PC-9 (cell line): ENCODE measurements around the gene ATP2C1.

Source experiments
- EZH2 ChIP-seq: fragments of 200-600 bp; sonication (generic); IDR thresholded peaks from 2 replicates; pipeline ENCODE4 v1.8.0; 2017; ENCODE audit warnings: antibody characterized with exemption, low read depth
- TF ChIP-seq, protein P1 (sequence below): fragments of 200-600 bp; sonication (generic); conservative IDR thresholded peaks from 2 replicates; pipeline ENCODE4 v1.6.1; 2017; ENCODE audit warnings: mixed run types, antibody characterized with exemption, mild to moderate bottlenecking, moderate library complexity

DNA sequence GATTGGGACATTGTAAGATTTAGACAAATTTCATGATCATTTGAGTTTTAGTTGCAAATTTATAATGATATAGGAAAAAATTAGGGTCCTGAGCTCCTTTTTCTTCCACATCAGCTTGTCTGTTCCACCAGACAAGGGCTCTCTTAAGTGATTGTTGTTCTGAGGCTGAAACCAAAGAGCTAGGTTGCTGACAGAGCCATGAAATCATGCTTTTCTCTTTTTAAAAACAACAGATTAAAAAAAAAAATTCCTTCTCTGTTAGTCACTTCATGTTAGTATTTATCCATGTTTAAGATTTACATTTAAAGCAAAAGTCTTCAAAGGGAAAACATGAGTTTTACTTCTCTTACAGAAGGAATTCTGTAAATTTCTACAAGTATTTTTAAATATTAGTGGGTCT lies 56.8 kb downstream of the ATP2C1 start:
- TF ChIP-seq, protein P1, sequence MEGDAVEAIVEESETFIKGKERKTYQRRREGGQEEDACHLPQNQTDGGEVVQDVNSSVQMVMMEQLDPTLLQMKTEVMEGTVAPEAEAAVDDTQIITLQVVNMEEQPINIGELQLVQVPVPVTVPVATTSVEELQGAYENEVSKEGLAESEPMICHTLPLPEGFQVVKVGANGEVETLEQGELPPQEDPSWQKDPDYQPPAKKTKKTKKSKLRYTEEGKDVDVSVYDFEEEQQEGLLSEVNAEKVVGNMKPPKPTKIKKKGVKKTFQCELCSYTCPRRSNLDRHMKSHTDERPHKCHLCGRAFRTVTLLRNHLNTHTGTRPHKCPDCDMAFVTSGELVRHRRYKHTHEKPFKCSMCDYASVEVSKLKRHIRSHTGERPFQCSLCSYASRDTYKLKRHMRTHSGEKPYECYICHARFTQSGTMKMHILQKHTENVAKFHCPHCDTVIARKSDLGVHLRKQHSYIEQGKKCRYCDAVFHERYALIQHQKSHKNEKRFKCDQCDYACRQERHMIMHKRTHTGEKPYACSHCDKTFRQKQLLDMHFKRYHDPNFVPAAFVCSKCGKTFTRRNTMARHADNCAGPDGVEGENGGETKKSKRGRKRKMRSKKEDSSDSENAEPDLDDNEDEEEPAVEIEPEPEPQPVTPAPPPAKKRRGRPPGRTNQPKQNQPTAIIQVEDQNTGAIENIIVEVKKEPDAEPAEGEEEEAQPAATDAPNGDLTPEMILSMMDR, result no peak
- no peak for TF ChIP-seq EZH2
